ENCODE data around the gene MAST1.

Gene MAST1

GRCh38 chr19:12847159-12848139, 9.1 kb downstream of the MAST1 start (continued):
- TF ChIP-seq INSM2 (tag by site-specific recombination; IDR thresholded peaks at IDR 0.05) (no peak), ZNF398 (tag by site-specific recombination; IDR thresholded peaks at IDR 0.05) (peak; percentile 42; the same call in 1 of the 2 replicates), ZNF416 (tag by site-specific recombination; IDR thresholded peaks at IDR 0.05) (no peak), ZNF501 (tag by site-specific recombination; IDR thresholded peaks at IDR 0.05) (peak; percentile 26; the same call in 1 of the 2 replicates), ZBTB8A (tag by site-specific recombination; IDR thresholded peaks at IDR 0.05) (peak; percentile 75), HOXC10 (CRISPR knock-in tag; IDR thresholded peaks at IDR 0.05) (no peak), ZBTB11 (tag by site-specific recombination; conservative IDR thresholded peaks at IDR 0.05; ENCODE audit: low read depth) (no peak), SP2 (tag by site-specific recombination; IDR thresholded peaks at IDR 0.05) (no peak), KLF17 (tag by site-specific recombination; IDR thresholded peaks at IDR 0.05) (peak; percentile 85), ZNF239 (tag by site-specific recombination; IDR thresholded peaks at IDR 0.05) (no peak), ZNF639 (tag by site-specific recombination; IDR thresholded peaks at IDR 0.05) (no peak), KLF16 (tag by site-specific recombination; IDR thresholded peaks at IDR 0.05) (no peak), ZNF211 (tag by site-specific recombination; IDR thresholded peaks at IDR 0.05; ENCODE audit: low read depth) (no peak), KLF10 (tag by site-specific recombination; IDR thresholded peaks at IDR 0.05) (no peak; the same call in 1 of the 2 replicates), ZNF530 (tag by site-specific recombination; IDR thresholded peaks at IDR 0.05; ENCODE audit: low read depth) (no peak), ZNF692 (tag by site-specific recombination; IDR thresholded peaks at IDR 0.05) (peak; percentile 97), ZNF394 (tag by site-specific recombination; IDR thresholded peaks at IDR 0.05; ENCODE audit: borderline replicate concordance) (peak; percentile 83), ELK4 (IDR thresholded peaks at IDR 0.05; ENCODE audit: borderline replicate concordance, low read depth, low read length) (no peak), ZNF391 (tag by site-specific recombination; IDR thresholded peaks at IDR 0.05; ENCODE audit: borderline replicate concordance, low read depth) (no peak), TRIM28 (IDR thresholded peaks at IDR 0.05; ENCODE audit: borderline replicate concordance, low read length) (no peak; the same call in 1 of the 2 replicates), ZNF155 (tag by site-specific recombination; IDR thresholded peaks at IDR 0.05) (no peak), HOXA7 (CRISPR knock-in tag; IDR thresholded peaks at IDR 0.05; ENCODE audit: borderline replicate concordance) (no peak), ZNF169 (tag by site-specific recombination; IDR thresholded peaks at IDR 0.05) (no peak), EGR2 (tag by site-specific recombination; IDR thresholded peaks at IDR 0.05; ENCODE audit: low read depth) (0 out of 2 replicates have a peak, but pooled peaks have one; percentile 39), ZNF776 (tag by site-specific recombination; IDR thresholded peaks at IDR 0.05; ENCODE audit: borderline replicate concordance) (no peak), ZNF76 (tag by site-specific recombination; IDR thresholded peaks at IDR 0.05; ENCODE audit: borderline replicate concordance, low read depth) (peak; percentile 34; the same call in 1 of the 2 replicates)
